Glomerular endothelial cell (primary cell): ENCODE results near the gene ATP9B. TPM values are rescaled to one million over a fixed set of nuclear protein-coding genes. Genes with fewer than 3 reads are reported as not detected.
"Not testable (repeated sequence)": the region's sequence is repeated elsewhere in the genome, so short reads cannot be mapped to it uniquely, and the experiment has no call there.

Source experiments
- DNase-seq: peaks from one replicate; pipeline ENCODE4 v3.0.0-alpha.2; 2011; ENCODE audit warnings: low read depth, low spot score; ENCODE audit errors: extremely low read depth
- total RNA-seq: library from RNA; depleted of rRNA; stranded (reverse); fragments of >200 nt; gene quantifications from 2 replicates; pipeline ENCODE4 v1.2.3, GENCODE V29; 2015

The ATP9B gene
- total RNA-seq, 1 donor from 2014 or later: 18.6 TPM

GRCh38 chr18:79321625-79322405, 252.6 kb downstream of the ATP9B start:
- DNase-seq: no peak

- DNase-seq: no peak
Observed at GRCh38 chr18:79322441-79322840, 253.2 kb downstream of the ATP9B start.

- no peak for DNase-seq
Observed at GRCh38 chr18:79323471-79323870, 254.3 kb downstream of the ATP9B start.

- no peak for DNase-seq
Observed at GRCh38 chr18:79326413-79327198, 257.4 kb downstream of the ATP9B start.

GRCh38 chr18:79327199-79327721, 258.1 kb downstream of the ATP9B start:
- no peak for DNase-seq

GRCh38 chr18:79327915-79328314, 258.7 kb downstream of the ATP9B start:
- not testable (repeated sequence) for DNase-seq

GRCh38 chr18:79328887-79329286, 259.7 kb downstream of the ATP9B start:
- DNase-seq: no peak

GRCh38 chr18:79329786-79330185, 260.6 kb downstream of the ATP9B start:
- DNase-seq: no peak

GRCh38 chr18:79332646-79333045, 263.5 kb downstream of the ATP9B start:
- DNase-seq: no peak

- DNase-seq: no peak
Observed at GRCh38 chr18:79333046-79333445, 263.9 kb downstream of the ATP9B start.

- no peak for DNase-seq
Observed at GRCh38 chr18:79334496-79335233, 265.5 kb downstream of the ATP9B start.

GRCh38 chr18:79335833-79336360, 266.7 kb downstream of the ATP9B start:
- no peak for DNase-seq

- no peak for DNase-seq
Observed at GRCh38 chr18:79336556-79337142, 267.5 kb downstream of the ATP9B start.

GRCh38 chr18:79337184-79337583, 268.0 kb downstream of the ATP9B start:
- DNase-seq: no peak

- no peak for DNase-seq
Observed at GRCh38 chr18:79337620-79338019, 268.4 kb downstream of the ATP9B start.

- DNase-seq: no peak
Observed at GRCh38 chr18:79339094-79339908, 270.1 kb downstream of the ATP9B start.

GRCh38 chr18:79343567-79344207, 274.5 kb downstream of the ATP9B start:
- DNase-seq: no peak

GRCh38 chr18:79344208-79344581, 275.0 kb downstream of the ATP9B start:
- no peak for DNase-seq

GRCh38 chr18:79345366-79345765, 276.2 kb downstream of the ATP9B start:
- DNase-seq: no peak
